GM08714 (cell line): ENCODE results near the gene NENF.
"Not testable (repeated sequence)": the region's sequence is repeated elsewhere in the genome, so short reads cannot be mapped to it uniquely, and the experiment has no call there.

ENCODE experiments used
- H3K4me3 ChIP-seq: fragments of 200-500 bp; sonication (Bioruptor generic); 2 replicates; pipeline ENCODE4 v1.5.1; 2014; ENCODE audit warnings: mild to moderate bottlenecking, low read length, inconsistent platforms
- ZNF274 ChIP-seq: IDR thresholded peaks from 2 replicates; pipeline ENCODE4 v1.6.1; 2012; ENCODE audit warnings: mild to moderate bottlenecking, low read depth, low read length

Gene NENF

DNA sequence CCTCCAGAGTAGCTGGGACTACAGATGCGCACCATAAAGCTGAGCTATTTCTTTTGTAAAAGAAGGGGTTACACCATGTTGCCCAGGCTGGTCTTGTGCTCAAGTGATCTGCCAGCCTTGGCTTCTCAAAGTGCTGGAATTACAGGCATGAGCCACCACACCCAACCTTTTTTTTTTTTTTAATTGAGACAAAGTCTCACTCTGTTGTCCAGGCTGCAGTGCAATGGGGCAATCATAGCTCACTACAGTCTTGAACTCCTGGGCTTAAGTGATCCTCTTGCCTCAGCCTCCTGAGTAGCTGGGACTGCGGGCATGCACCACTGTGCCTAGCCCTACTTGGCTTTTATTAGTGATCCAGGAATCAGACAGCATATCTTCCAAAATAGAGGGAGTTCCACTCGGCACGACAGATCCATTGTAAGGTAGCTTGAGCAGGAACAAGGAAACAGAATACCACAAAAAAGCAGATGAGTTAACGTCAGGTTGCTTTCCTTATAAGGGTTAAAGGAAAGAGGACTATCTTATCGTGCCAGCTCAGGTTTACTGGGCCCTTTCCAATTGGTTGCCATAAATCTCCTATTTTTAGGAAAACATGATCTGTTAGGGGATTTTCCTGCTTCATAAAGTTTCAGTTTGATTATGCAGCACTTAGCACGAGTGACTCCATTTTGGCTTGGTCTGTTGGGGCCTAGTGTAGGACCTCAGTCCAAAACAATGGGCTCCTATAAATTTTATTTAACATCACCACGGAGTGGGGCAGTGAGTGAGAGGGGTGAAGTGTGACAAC is 45.2 kb downstream of the NENF start:
- no peak for TF ChIP-seq ZNF274
- no peak overlapping the region for H3K4me3 ChIP-seq

- no peak for TF ChIP-seq ZNF274
- no peak overlapping the region for H3K4me3 ChIP-seq
Measured at GRCh38 chr1:212478467-212479025, 45.8 kb downstream of the NENF start.

DNA sequence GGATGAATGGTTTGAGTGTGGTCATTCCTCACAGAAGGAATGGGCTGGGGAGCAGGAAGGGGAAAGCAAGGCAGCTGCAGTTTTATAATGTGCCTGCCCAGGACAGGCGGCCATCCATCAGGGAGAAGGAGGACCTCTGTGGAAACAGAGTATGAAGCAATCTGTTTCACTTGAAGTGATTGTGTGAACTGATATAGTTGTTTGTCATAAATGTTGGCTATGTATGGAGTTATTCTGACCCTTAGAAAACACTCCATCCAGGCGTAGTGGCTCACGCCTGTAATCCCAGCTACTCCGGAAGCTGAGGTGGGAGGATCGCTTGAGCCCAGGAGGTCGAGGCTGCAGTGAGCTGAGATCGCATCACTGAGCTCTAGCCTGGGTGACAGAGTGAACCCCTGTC is 46.5 kb downstream of the NENF start:
- no peak for TF ChIP-seq ZNF274
- H3K4me3 ChIP-seq: no peak overlapping the region

GRCh38 chr1:212480711-212481437 is 48.2 kb downstream of the NENF start:
- H3K4me3 ChIP-seq: not testable (repeated sequence)

DNA sequence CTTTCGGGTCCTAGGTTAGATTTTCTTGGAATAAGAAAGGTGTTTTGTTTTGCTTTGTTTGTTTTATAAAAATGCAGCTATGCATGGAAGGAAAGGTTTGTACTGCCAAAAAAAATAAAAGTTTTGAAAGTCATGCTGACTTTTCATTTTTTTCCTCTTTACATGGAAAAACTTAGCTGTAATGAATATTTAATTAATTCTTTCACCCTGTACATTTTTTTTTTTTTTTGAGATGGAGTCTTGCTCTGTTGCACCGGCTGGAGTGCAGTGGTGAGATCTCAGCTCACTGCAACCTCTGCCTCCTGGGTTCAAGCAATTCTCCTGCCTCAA is 48.7 kb downstream of the NENF start:
- TF ChIP-seq ZNF274: no peak
- H3K4me3 ChIP-seq: no peak overlapping the region

GRCh38 chr1:212482006-212482636 is 49.4 kb downstream of the NENF start:
- no peak overlapping the region for H3K4me3 ChIP-seq
- no peak for TF ChIP-seq ZNF274

DNA sequence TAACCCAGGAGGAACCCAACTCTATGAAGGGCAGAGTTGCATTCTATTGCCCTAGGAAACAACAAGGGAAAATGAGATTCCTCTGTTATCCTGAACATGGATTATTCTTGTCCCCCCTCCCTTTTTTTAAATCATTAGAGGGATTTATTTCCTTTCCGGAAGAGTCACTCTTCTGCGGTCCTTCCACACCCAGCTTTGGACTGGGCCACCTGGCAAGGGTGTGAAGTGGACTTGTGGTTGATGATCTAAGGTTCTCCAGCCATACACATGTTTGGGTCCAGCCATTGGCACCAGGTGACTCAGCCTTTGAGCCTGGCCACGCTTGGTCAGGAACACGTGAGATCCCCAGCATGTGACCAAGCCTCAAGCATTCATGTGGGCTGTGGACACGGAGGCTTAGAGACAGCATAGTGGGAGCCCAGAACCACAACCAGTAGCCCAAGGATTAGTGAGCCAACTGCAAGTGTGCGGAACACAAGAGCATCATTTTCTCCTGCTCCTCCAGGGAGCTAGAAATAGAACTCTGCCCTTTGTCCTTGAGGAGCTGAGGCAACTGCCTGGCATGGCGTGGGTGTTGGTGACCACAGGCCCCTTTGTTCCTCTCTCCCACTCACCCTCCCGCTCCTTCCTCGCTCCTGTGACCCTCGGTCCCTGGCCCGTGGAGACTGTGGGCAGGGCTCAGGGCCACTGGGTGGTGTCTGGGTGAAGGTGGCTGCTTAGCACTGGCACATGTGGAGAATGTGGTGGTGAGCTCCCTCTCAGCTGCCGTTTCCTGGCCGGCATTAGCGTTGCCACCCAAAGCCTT is 50.1 kb downstream of the NENF start:
- TF ChIP-seq ZNF274: no peak
- no peak overlapping the region for H3K4me3 ChIP-seq

DNA sequence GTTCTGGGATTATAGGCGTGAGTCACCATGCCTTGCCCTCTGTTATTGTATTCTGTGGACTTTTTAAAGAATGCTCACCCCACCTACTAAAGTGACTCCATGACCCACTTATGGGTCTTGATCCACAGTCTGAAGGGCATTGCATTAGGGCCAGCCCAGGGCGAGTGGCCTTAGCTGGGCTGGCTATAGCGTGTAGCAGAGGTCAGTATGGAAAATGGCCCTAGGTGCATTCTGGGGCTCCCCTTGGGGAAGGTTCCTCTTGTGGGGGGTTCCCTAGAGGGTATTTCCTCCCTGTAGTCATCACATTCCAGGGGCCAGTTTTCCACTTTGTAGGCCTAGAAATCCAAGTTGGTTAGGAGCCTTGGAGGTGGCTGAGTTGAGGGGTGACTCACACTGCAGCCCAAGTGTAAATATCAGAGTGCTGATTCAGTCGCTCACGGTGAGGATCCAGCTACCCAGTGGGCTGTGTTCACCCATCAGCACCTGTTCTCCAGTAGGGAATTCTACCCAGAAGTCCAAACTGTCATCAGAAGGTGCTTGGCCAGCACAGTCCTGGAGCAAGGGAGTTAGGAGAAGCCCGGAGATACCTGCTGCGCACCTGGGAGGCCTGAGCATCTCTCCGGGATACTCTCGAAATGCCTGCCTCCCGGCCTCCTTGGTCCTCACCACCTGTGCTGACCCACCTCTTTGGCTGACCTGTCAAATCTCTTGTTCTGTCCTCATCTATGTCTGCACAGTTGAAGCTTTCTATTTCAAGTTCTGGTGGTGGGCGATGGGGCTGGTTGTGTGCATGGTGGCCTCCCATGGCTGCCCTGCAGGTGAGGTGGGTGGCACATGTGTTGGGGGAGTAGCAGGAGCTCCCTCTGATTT is 52.2 kb downstream of the NENF start:
- TF ChIP-seq ZNF274: no peak
- H3K4me3 ChIP-seq: no peak overlapping the region

DNA sequence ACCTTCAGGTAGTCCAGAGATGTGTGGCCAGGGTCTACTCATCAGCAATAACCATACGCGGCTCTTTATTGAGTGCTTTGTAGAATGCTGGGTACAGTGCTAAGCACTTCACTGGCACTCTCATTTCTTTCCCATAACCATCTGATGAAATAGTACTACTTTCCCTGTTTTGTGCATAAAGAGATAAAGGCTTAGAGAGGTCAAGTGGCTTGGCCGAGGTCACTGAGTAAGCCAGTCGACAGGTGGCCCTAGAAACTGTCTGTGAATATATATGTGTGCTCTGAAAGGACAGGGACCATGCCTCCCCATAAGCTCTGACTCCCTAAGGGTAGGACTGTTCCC is 52.8 kb downstream of the NENF start:
- no peak for TF ChIP-seq ZNF274
- no peak overlapping the region for H3K4me3 ChIP-seq

- no peak for TF ChIP-seq ZNF274
- no peak overlapping the region for H3K4me3 ChIP-seq
Measured at GRCh38 chr1:212485913-212486618, 53.3 kb downstream of the NENF start.

DNA sequence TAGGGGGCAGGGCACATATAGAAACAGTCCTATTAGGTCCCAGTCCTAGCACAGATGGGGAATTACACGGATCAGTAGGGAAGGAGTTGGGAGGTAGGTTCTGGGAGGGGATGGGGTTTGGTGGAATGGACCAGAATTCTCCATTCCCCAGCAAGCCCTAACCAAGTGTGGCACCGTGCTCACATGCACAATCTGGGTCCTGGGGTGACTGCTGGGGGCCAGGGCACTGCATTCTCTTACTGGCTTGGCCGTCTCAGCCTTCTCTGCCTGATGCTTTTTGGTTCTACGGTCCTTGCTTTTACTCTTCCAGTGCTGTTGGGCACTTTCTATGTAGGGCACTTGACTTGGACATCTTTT is 53.9 kb downstream of the NENF start:
- TF ChIP-seq ZNF274: no peak

GRCh38 chr1:212487286-212487685 is 54.6 kb downstream of the NENF start:
- H3K4me3 ChIP-seq: no peak overlapping the region
- TF ChIP-seq ZNF274: no peak

More for the DNA sequence above, 53.9 kb downstream of the NENF start:
- no peak overlapping the region for H3K4me3 ChIP-seq
